DMS79 (cell line): ENCODE data around the gene CALD1.

ENCODE experiments used
- DNase-seq: peaks from one replicate; lab custom pipeline; 2025; lab: John Stamatoyannopoulos, UW

CALD1 gene

GRCh38 chr7:135001390-135002165 lies 222.1 kb downstream of the CALD1 start:
- no peak for DNase-seq

GRCh38 chr7:135012229-135012628 lies 232.8 kb downstream of the CALD1 start:
- no peak for DNase-seq
